ENCODE measurements around the gene MAN1C1. TPM values are rescaled to one million over a fixed set of nuclear protein-coding genes. Genes with fewer than 3 reads are reported as not detected.

MAN1C1 gene
- total and polyA plus RNA-seq, 10 of the 15 experiments (the other 5 are each of a cell fraction or from before 2014, with no cell fraction given): 0.12 to 0.56 (median 0.22) TPM; not detected in 3

DNA sequence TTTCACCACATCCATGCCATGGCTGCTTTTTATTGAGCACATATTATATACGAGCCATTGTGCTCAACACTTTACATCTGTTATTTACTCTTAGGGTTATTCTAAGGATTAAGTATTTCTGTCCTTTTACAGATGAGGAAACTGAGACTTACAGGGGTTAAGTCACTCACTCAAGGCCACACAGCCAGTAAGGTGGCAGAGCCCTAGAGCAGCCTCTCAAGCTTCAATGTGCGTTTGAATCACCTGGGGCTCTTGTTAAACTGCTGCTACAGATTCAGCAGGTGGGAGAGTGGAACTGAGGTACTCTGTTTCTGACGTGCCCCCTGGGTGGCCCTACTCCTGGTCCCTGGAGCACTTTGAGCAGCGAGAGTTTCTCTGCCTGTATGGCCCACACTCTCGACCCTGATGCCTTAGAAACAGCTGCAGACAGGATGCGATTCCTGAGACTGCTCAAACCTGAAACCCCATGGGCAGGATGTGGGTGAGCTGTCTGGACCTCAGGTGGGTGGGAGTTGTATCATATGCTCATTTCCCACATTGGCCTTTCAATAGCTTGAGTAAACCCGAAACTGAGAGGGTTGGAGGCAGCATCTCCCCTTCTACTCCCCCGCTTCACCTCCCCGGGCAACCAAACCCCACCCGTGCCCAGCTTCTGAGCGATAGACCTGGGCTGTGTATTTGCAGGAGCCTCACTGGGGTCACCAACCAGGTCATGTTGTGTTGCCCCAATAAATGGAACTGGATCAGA, 59.3 kb downstream of the MAN1C1 start (continued):
- TF ChIP-seq, protein P1, sequence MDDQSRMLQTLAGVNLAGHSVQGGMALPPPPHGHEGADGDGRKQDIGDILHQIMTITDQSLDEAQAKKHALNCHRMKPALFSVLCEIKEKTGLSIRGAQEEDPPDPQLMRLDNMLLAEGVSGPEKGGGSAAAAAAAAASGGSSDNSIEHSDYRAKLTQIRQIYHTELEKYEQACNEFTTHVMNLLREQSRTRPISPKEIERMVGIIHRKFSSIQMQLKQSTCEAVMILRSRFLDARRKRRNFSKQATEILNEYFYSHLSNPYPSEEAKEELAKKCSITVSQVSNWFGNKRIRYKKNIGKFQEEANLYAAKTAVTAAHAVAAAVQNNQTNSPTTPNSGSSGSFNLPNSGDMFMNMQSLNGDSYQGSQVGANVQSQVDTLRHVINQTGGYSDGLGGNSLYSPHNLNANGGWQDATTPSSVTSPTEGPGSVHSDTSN (IDR thresholded peaks at IDR 0.05; ENCODE audit: insufficient replicate concordance, low read depth, low read length): no peak
- TF ChIP-seq, protein P2, sequence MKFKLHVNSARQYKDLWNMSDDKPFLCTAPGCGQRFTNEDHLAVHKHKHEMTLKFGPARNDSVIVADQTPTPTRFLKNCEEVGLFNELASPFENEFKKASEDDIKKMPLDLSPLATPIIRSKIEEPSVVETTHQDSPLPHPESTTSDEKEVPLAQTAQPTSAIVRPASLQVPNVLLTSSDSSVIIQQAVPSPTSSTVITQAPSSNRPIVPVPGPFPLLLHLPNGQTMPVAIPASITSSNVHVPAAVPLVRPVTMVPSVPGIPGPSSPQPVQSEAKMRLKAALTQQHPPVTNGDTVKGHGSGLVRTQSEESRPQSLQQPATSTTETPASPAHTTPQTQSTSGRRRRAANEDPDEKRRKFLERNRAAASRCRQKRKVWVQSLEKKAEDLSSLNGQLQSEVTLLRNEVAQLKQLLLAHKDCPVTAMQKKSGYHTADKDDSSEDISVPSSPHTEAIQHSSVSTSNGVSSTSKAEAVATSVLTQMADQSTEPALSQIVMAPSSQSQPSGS (IDR thresholded peaks at IDR 0.05; ENCODE audit: low read length): peak; percentile 94
- TF ChIP-seq ZSCAN29 (IDR thresholded peaks at IDR 0.05) (no peak), MEF2B (IDR thresholded peaks at IDR 0.05; ENCODE audit: partially characterized antibody, poor library complexity, severe bottlenecking) (peak; percentile 86), TCF3 (IDR thresholded peaks at IDR 0.05; ENCODE audit: borderline replicate concordance, insufficient read depth, low read depth, low read length) (peak; percentile 99), SP1 (IDR thresholded peaks at IDR 0.05; ENCODE audit: low read depth, low read length) (peak; percentile 81), BRCA1 (IDR thresholded peaks at IDR 0.05; ENCODE audit: low read depth, low read length) (no peak), SUPT20H (IDR thresholded peaks at IDR 0.05; ENCODE audit: borderline replicate concordance, control insufficient read depth, low read depth, low read length) (no peak), ASH2L (IDR thresholded peaks at IDR 0.05; ENCODE audit: borderline replicate concordance, low read depth) (no peak), POU2F2 (IDR thresholded peaks at IDR 0.05; ENCODE audit: borderline replicate concordance, low read depth, low read length) (peak; percentile 92; the same call in 2 of the 3 replicates), NR2C2 (IDR thresholded peaks at IDR 0.05; ENCODE audit: borderline replicate concordance, control insufficient read depth, insufficient read length, low read depth) (no peak), MTA2 (IDR thresholded peaks at IDR 0.05; ENCODE audit: low read depth) (peak; percentile 94), EZH2 (IDR thresholded peaks at IDR 0.05; ENCODE audit: borderline replicate concordance, control insufficient read depth, low read depth, low read length) (peak; percentile 81; the same call in 1 of the 2 replicates), BHLHE40 (IDR thresholded peaks at IDR 0.05; ENCODE audit: borderline replicate concordance in 1 of 2, low read depth in 2 of 2, low read length in 1 of 2) (peak; percentile 85 to 88), RAD51 (IDR thresholded peaks at IDR 0.05) (no peak), ZNF24 (IDR thresholded peaks at IDR 0.05) (no peak; the same call in 1 of the 2 replicates), RBBP5 (conservative IDR thresholded peaks at IDR 0.05) (no peak), STAT1 (conservative IDR thresholded peaks at IDR 0.05) (no peak)
- TF ChIP-seq, protein P3, sequence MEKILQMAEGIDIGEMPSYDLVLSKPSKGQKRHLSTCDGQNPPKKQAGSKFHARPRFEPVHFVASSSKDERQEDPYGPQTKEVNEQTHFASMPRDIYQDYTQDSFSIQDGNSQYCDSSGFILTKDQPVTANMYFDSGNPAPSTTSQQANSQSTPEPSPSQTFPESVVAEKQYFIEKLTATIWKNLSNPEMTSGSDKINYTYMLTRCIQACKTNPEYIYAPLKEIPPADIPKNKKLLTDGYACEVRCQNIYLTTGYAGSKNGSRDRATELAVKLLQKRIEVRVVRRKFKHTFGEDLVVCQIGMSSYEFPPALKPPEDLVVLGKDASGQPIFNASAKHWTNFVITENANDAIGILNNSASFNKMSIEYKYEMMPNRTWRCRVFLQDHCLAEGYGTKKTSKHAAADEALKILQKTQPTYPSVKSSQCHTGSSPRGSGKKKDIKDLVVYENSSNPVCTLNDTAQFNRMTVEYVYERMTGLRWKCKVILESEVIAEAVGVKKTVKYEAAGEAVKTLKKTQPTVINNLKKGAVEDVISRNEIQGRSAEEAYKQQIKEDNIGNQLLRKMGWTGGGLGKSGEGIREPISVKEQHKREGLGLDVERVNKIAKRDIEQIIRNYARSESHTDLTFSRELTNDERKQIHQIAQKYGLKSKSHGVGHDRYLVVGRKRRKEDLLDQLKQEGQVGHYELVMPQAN (conservative IDR thresholded peaks at IDR 0.05): no peak
- TF ChIP-seq, protein P4, sequence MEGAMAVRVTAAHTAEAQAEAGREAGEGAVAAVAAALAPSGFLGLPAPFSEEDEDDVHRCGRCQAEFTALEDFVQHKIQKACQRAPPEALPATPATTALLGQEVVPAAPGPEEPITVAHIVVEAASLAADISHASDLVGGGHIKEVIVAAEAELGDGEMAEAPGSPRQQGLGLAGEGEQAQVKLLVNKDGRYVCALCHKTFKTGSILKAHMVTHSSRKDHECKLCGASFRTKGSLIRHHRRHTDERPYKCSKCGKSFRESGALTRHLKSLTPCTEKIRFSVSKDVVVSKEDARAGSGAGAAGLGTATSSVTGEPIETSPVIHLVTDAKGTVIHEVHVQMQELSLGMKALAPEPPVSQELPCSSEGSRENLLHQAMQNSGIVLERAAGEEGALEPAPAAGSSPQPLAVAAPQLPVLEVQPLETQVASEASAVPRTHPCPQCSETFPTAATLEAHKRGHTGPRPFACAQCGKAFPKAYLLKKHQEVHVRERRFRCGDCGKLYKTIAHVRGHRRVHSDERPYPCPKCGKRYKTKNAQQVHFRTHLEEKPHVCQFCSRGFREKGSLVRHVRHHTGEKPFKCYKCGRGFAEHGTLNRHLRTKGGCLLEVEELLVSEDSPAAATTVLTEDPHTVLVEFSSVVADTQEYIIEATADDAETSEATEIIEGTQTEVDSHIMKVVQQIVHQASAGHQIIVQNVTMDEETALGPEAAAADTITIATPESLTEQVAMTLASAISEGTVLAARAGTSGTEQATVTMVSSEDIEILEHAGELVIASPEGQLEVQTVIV (IDR thresholded peaks at IDR 0.05; ENCODE audit: borderline replicate concordance, partially characterized antibody): no peak

Data from GM12878 (cell line).